Measurements from ENCODE around the gene SLC36A4. TPM values are rescaled to one million over a fixed set of nuclear protein-coding genes. Genes with fewer than 3 reads are reported as not detected.
"Not testable (repeated sequence)": the region's sequence is repeated elsewhere in the genome, so short reads cannot be mapped to it uniquely, and the experiment has no call there.

Gene SLC36A4
- total RNA-seq, 2 donors from 2014 or later, result 10.9 to 17.8 TPM

GRCh38 chr11:93116641-93117441, 81.0 kb downstream of the SLC36A4 start:
- intact Hi-C loops (cut with DNase I), result no loop called here
- no peak for TF ChIP-seq POLR2A (IDR thresholded peaks at IDR 0.05)
- TF ChIP-seq CTCF (IDR thresholded peaks at IDR 0.05), result no peak
- ATAC-seq (no peak), DNase-seq (peak in 2 of 4 donors; percentile 19 to 21)
- no peak overlapping the region for H3K4me3 ChIP-seq
- no peaks in the 10 kb centered on the region for H3K27me3 ChIP-seq
- 38 to 41% methylated on average over 6 of the region's 6 CpGs for WGBS, 2 donors
- no peaks in the 10 kb centered on the region for H3K36me3 ChIP-seq (replicated peaks in 1 of 2; ENCODE audit: insufficient read depth in 1 of 2, low read depth in 2 of 2)
- no peak overlapping the region for H3K27ac ChIP-seq
- no peaks in the 10 kb centered on the region for H3K4me1 ChIP-seq
- no peaks in the 10 kb centered on the region for H3K9me3 ChIP-seq

- no peak for TF ChIP-seq POLR2A (IDR thresholded peaks at IDR 0.05)
- no peak for TF ChIP-seq CTCF (IDR thresholded peaks at IDR 0.05)
- no peak overlapping the region for H3K4me3 ChIP-seq
- intact Hi-C loops (cut with DNase I), result no loop called here
- no peaks in the 10 kb centered on the region for H3K27me3 ChIP-seq
- H3K36me3 ChIP-seq (replicated peaks in 1 of 2; ENCODE audit: insufficient read depth in 1 of 2, low read depth in 2 of 2), result no peaks in the 10 kb centered on the region
- WGBS, 2 donors, result 53 to 67% methylated on average over 4 of the region's 4 CpGs
- DNase-seq (no peak), ATAC-seq (no peak)
- no peak overlapping the region for H3K27ac ChIP-seq
- no peaks in the 10 kb centered on the region for H3K4me1 ChIP-seq
- peaks cover 0 to 9% (median 0%) of the 10 kb centered on the region in 3 donors for H3K9me3 ChIP-seq
Observed at GRCh38 chr11:93114304-93114703, 83.5 kb downstream of the SLC36A4 start.

- whole genome bisulfite sequencing, 2 donors, result 56 to 81% methylated on average over 3 of the region's 3 CpGs
- no peak for TF ChIP-seq POLR2A (IDR thresholded peaks at IDR 0.05)
- TF ChIP-seq CTCF (IDR thresholded peaks at IDR 0.05), result no peak
Observed at GRCh38 chr11:93113824-93114223, 84.0 kb downstream of the SLC36A4 start.

GRCh38 chr11:93111147-93111546, 86.6 kb downstream of the SLC36A4 start:
- H3K36me3 ChIP-seq (replicated peaks in 1 of 2; ENCODE audit: insufficient read depth in 1 of 2, low read depth in 2 of 2); H3K9me3 ChIP-seq; H3K4me1 ChIP-seq; H3K27me3 ChIP-seq; H3K4me3 ChIP-seq; DNase-seq; intact Hi-C loops (cut with DNase I); H3K27ac ChIP-seq; ATAC-seq: not testable (repeated sequence)

More at GRCh38 chr11:93113824-93114223, 84.0 kb downstream of the SLC36A4 start:
- ATAC-seq (no peak), DNase-seq (no peak)
- H3K27ac ChIP-seq, result no peak overlapping the region
- no peaks in the 10 kb centered on the region for H3K36me3 ChIP-seq (replicated peaks in 1 of 2; ENCODE audit: insufficient read depth in 1 of 2, low read depth in 2 of 2)
- H3K27me3 ChIP-seq, result no peaks in the 10 kb centered on the region
- H3K4me1 ChIP-seq, result no peaks in the 10 kb centered on the region
- H3K9me3 ChIP-seq, result peaks cover 0 to 9% (median 0%) of the 10 kb centered on the region in 3 donors
- H3K4me3 ChIP-seq, result no peak overlapping the region
- intact Hi-C loops (cut with DNase I), result no loop called here

- ATAC-seq, result no peak
Observed at GRCh38 chr11:93100211-93100610, 97.6 kb downstream of the SLC36A4 start.

More at GRCh38 chr11:93100211-93100610, 97.6 kb downstream of the SLC36A4 start:
- DNase-seq, result no peak
- WGBS, 2 donors, result 33 to 58% methylated on average over 1 to 2 of the region's 2 CpGs
- H3K4me3 ChIP-seq, result no peak overlapping the region
- TF ChIP-seq POLR2A (IDR thresholded peaks at IDR 0.05) (no peak), CTCF (IDR thresholded peaks at IDR 0.05) (no peak)
- peaks cover 0 to 5% (median 0%) of the 10 kb centered on the region in 3 donors for H3K9me3 ChIP-seq
- H3K27ac ChIP-seq, result no peak overlapping the region
- intact Hi-C loops (cut with DNase I), result no loop called here
- H3K27me3 ChIP-seq, result no peaks in the 10 kb centered on the region
- no peaks in the 10 kb centered on the region for H3K36me3 ChIP-seq (replicated peaks in 1 of 2; ENCODE audit: insufficient read depth in 1 of 2, low read depth in 2 of 2)
- no peaks in the 10 kb centered on the region for H3K4me1 ChIP-seq
